MM.1S (cell line): ENCODE measurements around the gene GOLGA6L22.
"Not testable (repeated sequence)": the region's sequence is repeated elsewhere in the genome, so short reads cannot be mapped to it uniquely, and the experiment has no call there.

Experiments
- DNase-seq: peaks from one replicate; pipeline ENCODE4 v3.0.0-alpha.2; 2015
- H2AFZ ChIP-seq: fragments of 300-600 bp; sonication (generic); 2 replicates; pipeline ENCODE4 v1.6.0; 2016; ENCODE audit warnings: antibody characterized with exemption, low read length
- H3F3A ChIP-seq: fragments of 300-600 bp; sonication (generic); 2 replicates; pipeline ENCODE4 v1.6.1; 2016; ENCODE audit warnings: mild to moderate bottlenecking, antibody characterized with exemption, low read length, moderate library complexity, mixed read lengths; ENCODE audit not compliant: insufficient read depth
- H3K27ac ChIP-seq: fragments of 300-600 bp; sonication (generic); 2 replicates; pipeline ENCODE4 v1.5.1; 2016; ENCODE audit warnings: mild to moderate bottlenecking, low read length
- H3K27me3 ChIP-seq: fragments of 300-600 bp; sonication (generic); replicated peaks from 2 replicates; pipeline ENCODE4 v1.6.0; 2016; ENCODE audit warnings: low read length; ENCODE audit not compliant: insufficient read depth
- H3K36me3 ChIP-seq: fragments of 300-600 bp; sonication (generic); replicated peaks from 2 replicates; pipeline ENCODE4 v1.6.1; 2016; ENCODE audit warnings: mild to moderate bottlenecking, low read length, mixed read lengths; ENCODE audit not compliant: insufficient read depth
- H3K4me1 ChIP-seq: fragments of 300-600 bp; sonication (generic); 2 replicates; pipeline ENCODE4 v1.6.1; 2016; ENCODE audit warnings: low read length, mixed read lengths
- H3K4me2 ChIP-seq: fragments of 300-600 bp; sonication (generic); 2 replicates; pipeline ENCODE4 v1.6.0; 2016; ENCODE audit warnings: low read depth, low read length
- H3K4me3 ChIP-seq: fragments of 300-600 bp; sonication (generic); 2 replicates; pipeline ENCODE4 v1.5.1; 2016; ENCODE audit warnings: low read length, mixed read lengths
- H3K79me2 ChIP-seq: fragments of 300-600 bp; sonication (generic); 2 replicates; pipeline ENCODE4 v1.6.1; 2016; ENCODE audit warnings: mixed run types, low read length, mixed read lengths
- H3K9ac ChIP-seq: fragments of 300-600 bp; sonication (generic); 2 replicates; pipeline ENCODE4 v1.6.1; 2016; ENCODE audit warnings: low read length, mixed read lengths
- H3K9me2 ChIP-seq: fragments of 300-600 bp; sonication (generic); replicated peaks from 2 replicates; pipeline ENCODE4 v1.6.1; 2016; ENCODE audit warnings: mild to moderate bottlenecking, low read length, mixed read lengths; ENCODE audit not compliant: insufficient read depth
- H3K9me3 ChIP-seq: fragments of 300-600 bp; sonication (generic); replicated peaks from 2 replicates; pipeline ENCODE4 v1.6.1; 2016; ENCODE audit warnings: mild to moderate bottlenecking, low read length, mixed read lengths; ENCODE audit not compliant: insufficient read depth
- H4K20me1 ChIP-seq: fragments of 300-600 bp; sonication (generic); 2 replicates; pipeline ENCODE4 v1.6.1; 2016; ENCODE audit warnings: mild to moderate bottlenecking, low read length, moderate library complexity, mixed read lengths; ENCODE audit not compliant: insufficient read depth

GOLGA6L22 gene

DNA sequence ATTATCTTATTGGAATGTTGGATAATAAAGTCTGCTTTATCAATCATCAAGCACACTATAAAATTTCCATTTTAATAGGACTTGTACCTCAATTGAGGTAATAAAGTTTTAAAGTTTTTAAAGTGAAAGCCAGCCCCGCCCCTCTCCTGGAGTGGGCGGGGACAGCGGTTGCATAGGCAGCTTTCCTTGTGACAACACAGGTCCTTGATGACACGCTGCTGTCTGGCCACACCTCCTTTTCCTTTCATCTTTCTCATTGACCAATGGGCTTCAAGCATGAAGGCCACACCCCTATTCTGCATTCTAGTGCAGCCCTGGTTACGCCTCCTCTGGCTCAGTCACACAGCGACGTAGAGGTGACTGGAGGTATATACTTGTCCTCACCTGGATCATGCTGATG lies at the start of gene GOLGA6L22:
GOLGA6L22 (plus strand) TSS at position 301 of the 400 bp plus-strand sequence; CDS start at position 392, 91 bp downstream.
- H3K4me2 ChIP-seq, H3K36me3 ChIP-seq, H3K79me2 ChIP-seq, H3K9ac ChIP-seq, H3K27me3 ChIP-seq, H3K9me2 ChIP-seq, H4K20me1 ChIP-seq, H3K4me3 ChIP-seq, DNase-seq, H2AFZ ChIP-seq, H3K4me1 ChIP-seq, H3K9me3 ChIP-seq, H3K27ac ChIP-seq, H3F3A ChIP-seq: not testable (repeated sequence)

GRCh38 chr15:22417288-22417687 lies 41.4 kb upstream of the GOLGA6L22 start:
- not testable (repeated sequence) for H3K9me2 ChIP-seq, DNase-seq, H4K20me1 ChIP-seq, H3K4me1 ChIP-seq, H2AFZ ChIP-seq, H3K9ac ChIP-seq, H3K27me3 ChIP-seq, H3K4me2 ChIP-seq, H3K9me3 ChIP-seq, H3F3A ChIP-seq, H3K36me3 ChIP-seq, H3K4me3 ChIP-seq, H3K27ac ChIP-seq, H3K79me2 ChIP-seq

- not testable (repeated sequence) for H3K4me1 ChIP-seq, H4K20me1 ChIP-seq, H3K27me3 ChIP-seq, H3F3A ChIP-seq, H3K4me2 ChIP-seq, H3K79me2 ChIP-seq, H3K9me2 ChIP-seq, DNase-seq, H3K9ac ChIP-seq, H3K9me3 ChIP-seq, H3K36me3 ChIP-seq, H3K27ac ChIP-seq, H3K4me3 ChIP-seq, H2AFZ ChIP-seq
Measured at GRCh38 chr15:22417795-22418194, 40.9 kb upstream of the GOLGA6L22 start.

DNA sequence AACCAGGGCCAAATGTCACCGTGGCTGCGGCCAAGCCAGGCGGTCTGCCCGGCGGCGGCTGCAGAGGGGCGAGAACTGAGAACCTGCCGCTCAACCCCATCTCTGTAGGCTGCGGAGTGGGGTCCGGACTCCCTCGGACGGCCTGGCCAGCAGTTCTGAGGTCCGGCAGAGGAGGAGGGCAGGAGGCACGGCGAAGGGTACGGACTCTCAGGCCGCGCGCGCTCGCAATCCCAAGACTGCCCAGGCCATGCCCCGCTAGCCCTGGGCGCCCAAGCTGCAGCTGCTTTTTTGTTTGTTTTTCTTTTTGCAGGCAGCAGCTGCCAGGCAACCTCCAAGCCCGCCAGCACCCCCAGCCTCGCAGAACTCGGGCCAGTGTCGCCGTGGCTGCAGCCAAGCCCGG lies 40.5 kb upstream of the GOLGA6L22 start:
- not testable (repeated sequence) for H3K4me3 ChIP-seq, H3K9ac ChIP-seq, H3F3A ChIP-seq, H3K9me3 ChIP-seq, H4K20me1 ChIP-seq, H3K27me3 ChIP-seq, DNase-seq, H3K27ac ChIP-seq, H3K4me1 ChIP-seq, H2AFZ ChIP-seq, H3K9me2 ChIP-seq, H3K36me3 ChIP-seq, H3K4me2 ChIP-seq, H3K79me2 ChIP-seq

GRCh38 chr15:22418666-22419065 lies 40.0 kb upstream of the GOLGA6L22 start:
- H3K9me3 ChIP-seq, H3K27ac ChIP-seq, H3F3A ChIP-seq, H3K9ac ChIP-seq, H3K4me2 ChIP-seq, H3K4me3 ChIP-seq, H3K36me3 ChIP-seq, DNase-seq, H3K9me2 ChIP-seq, H3K79me2 ChIP-seq, H4K20me1 ChIP-seq, H2AFZ ChIP-seq, H3K4me1 ChIP-seq, H3K27me3 ChIP-seq: not testable (repeated sequence)

- H3K4me2 ChIP-seq, H3K9ac ChIP-seq, H3K36me3 ChIP-seq, H3K27ac ChIP-seq, H2AFZ ChIP-seq, H3K9me3 ChIP-seq, H3K4me1 ChIP-seq, H3K27me3 ChIP-seq, H4K20me1 ChIP-seq, H3F3A ChIP-seq, H3K79me2 ChIP-seq, H3K9me2 ChIP-seq, DNase-seq, H3K4me3 ChIP-seq: not testable (repeated sequence)
Measured at GRCh38 chr15:22420340-22420739, 38.4 kb upstream of the GOLGA6L22 start.

GRCh38 chr15:22429426-22429825 lies 29.3 kb upstream of the GOLGA6L22 start:
- not testable (repeated sequence) for H3K79me2 ChIP-seq, DNase-seq, H3K27me3 ChIP-seq, H4K20me1 ChIP-seq, H3K9me2 ChIP-seq, H3K27ac ChIP-seq, H3K36me3 ChIP-seq, H3K4me1 ChIP-seq, H3K4me2 ChIP-seq, H2AFZ ChIP-seq, H3K9me3 ChIP-seq, H3K4me3 ChIP-seq, H3F3A ChIP-seq, H3K9ac ChIP-seq

- not testable (repeated sequence) for H3K9ac ChIP-seq, H3K9me2 ChIP-seq, H3K4me1 ChIP-seq, H2AFZ ChIP-seq, H3K9me3 ChIP-seq, H3F3A ChIP-seq, DNase-seq, H4K20me1 ChIP-seq, H3K79me2 ChIP-seq, H3K27ac ChIP-seq, H3K36me3 ChIP-seq, H3K27me3 ChIP-seq, H3K4me3 ChIP-seq, H3K4me2 ChIP-seq
Measured at GRCh38 chr15:22431687-22432086, 27.0 kb upstream of the GOLGA6L22 start.
